GM13976 (cell line): ENCODE data around the gene BMPR1B.

ENCODE experiments used
- DNase-seq: peaks from one replicate; pipeline ENCODE4 v3.0.0; 2012; ENCODE audit warnings: low spot score
- CTCF ChIP-seq: IDR thresholded peaks from 2 replicates; pipeline ENCODE4 v1.5.1; 2012; ENCODE audit warnings: borderline replicate concordance, mild to moderate bottlenecking; ENCODE audit not compliant: insufficient read depth; ENCODE audit errors: extremely low read depth, missing control alignments, control extremely low read depth
- in situ Hi-C: fragments of 300-500 bp; cut with MboI; formaldehyde crosslinking; loops from one replicate; pipeline ENCODE4 v1.12.0; 2022; ENCODE audit warnings: low sequenced_read_pairs, mixed read lengths, inconsistent platforms; ENCODE audit not compliant: unreplicated experiment

The BMPR1B gene

GRCh38 chr4:94887027-94887426 lies 129.3 kb downstream of the BMPR1B start:
- no peak for TF ChIP-seq CTCF
- in situ Hi-C loops: no loop called here
- no peak for DNase-seq

- no peak for TF ChIP-seq CTCF
- in situ Hi-C loops: no loop called here
- DNase-seq: no peak
These were observed 131.8 kb downstream of the BMPR1B start for GRCh38 chr4:94889523-94889922.

GRCh38 chr4:94889946-94890345 lies 132.2 kb downstream of the BMPR1B start:
- TF ChIP-seq CTCF: no peak
- no peak for DNase-seq
- in situ Hi-C loops: no loop called here

GRCh38 chr4:94890579-94890978 lies 132.8 kb downstream of the BMPR1B start:
- no peak for DNase-seq
- no peak for TF ChIP-seq CTCF
- in situ Hi-C loops: no loop called here

GRCh38 chr4:94892051-94892450 lies 134.3 kb downstream of the BMPR1B start:
- in situ Hi-C loops: no loop called here
- DNase-seq: no peak
- TF ChIP-seq CTCF: no peak

GRCh38 chr4:94895081-94895480 lies 137.3 kb downstream of the BMPR1B start:
- DNase-seq: no peak
- in situ Hi-C loops: no loop called here
- TF ChIP-seq CTCF: no peak

- in situ Hi-C loops: no loop called here
- no peak for TF ChIP-seq CTCF
- no peak for DNase-seq
These were observed 139.3 kb downstream of the BMPR1B start for GRCh38 chr4:94897023-94897422.
